Sigmoid colon (tissue), 4 donors: ENCODE data around the gene CTNNA2.

ENCODE experiments used
- CTCF ChIP-seq, 4 experiments: fragments of 450-650 bp in 3 of 4; fragments of 200-600 bp in 1 of 4; IDR thresholded peaks; one replicate each; pipeline ENCODE4 v1.5.1; 2016 to 2019; ENCODE audit warnings: antibody characterized with exemption in 4 of 4, mild to moderate bottlenecking in 3 of 4, moderate library complexity in 2 of 4
- EP300 ChIP-seq, 4 donors: sonication (generic); formaldehyde crosslinking; IDR thresholded peaks; one replicate each; pipeline ENCODE4 v1.6.1; 2017; ENCODE audit warnings: antibody characterized with exemption in 4 of 4

DNA sequence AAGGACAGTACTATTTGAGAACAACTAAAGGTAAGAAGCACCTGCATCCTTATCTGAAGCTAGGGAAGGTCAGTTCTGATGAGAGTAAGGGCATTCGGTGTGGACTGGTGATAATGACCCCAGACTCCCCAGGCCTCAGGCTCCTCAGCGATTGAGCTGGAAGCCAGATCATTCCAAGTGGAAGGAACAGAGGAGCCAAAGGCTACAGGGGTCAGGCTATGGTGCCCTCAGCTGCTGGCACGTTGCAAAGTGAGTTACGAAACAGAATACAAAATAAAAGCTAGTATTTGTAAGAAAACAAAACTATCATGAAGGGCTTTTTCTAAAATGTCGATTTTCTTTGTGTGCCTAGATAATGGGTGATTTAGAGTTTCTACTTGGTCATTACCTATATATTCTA lies 960.2 kb downstream of the CTNNA2 start:
- TF ChIP-seq CTCF (IDR thresholded peaks at IDR 0.05), result no peak
- no peak for TF ChIP-seq EP300 (IDR thresholded peaks at IDR 0.05)
